Caco-2 (cell line): Measurements from ENCODE around the gene CSMD2. TPM values are rescaled to one million over a fixed set of nuclear protein-coding genes. Genes with fewer than 3 reads are reported as not detected.

Source experiments
- BruUV-seq: library from RNA; stranded (reverse); fragments of 400-500 nt; replicated peaks from 2 replicates; lab custom pipeline; 2021; lab: Mats Ljungman, UMichigan
- CTCF ChIA-PET: fragments of 300-600 bp; sonication (Branson Sonifier 250); formaldehyde crosslinking; loops from one replicate; lab custom pipeline; 2022; ENCODE audit warnings: antibody characterized with exemption; lab: Charles Lee
- POLR2A ChIA-PET: fragments of 300-600 bp; sonication (Branson Sonifier 250); formaldehyde crosslinking; loops from one replicate; lab custom pipeline; 2022; ENCODE audit warnings: antibody characterized with exemption; lab: Charles Lee
- DNase-seq, 2 experiments: peaks; one replicate each; pipeline versions ENCODE4 v3.0.0 to v3.0.0-alpha.2; 2020 to 2022
- H3K27me3 ChIP-seq: replicated peaks from 2 replicates; pipeline ENCODE4 v1.6.0; 2011; ENCODE audit warnings: low read length; ENCODE audit not compliant: control insufficient read depth, insufficient read depth
- H3K36me3 ChIP-seq: 2 replicates; pipeline ENCODE4 v1.5.1; 2011; ENCODE audit warnings: low read length; ENCODE audit not compliant: control insufficient read depth, insufficient read depth
- H3K4me1 ChIP-seq: fragments of 250-450 bp; sonication (Bioruptor Pico); 2 replicates; pipeline ENCODE4 v1.5.1; 2020; ENCODE audit warnings: mild to moderate bottlenecking
- H3K4me3 ChIP-seq: 2 replicates; pipeline ENCODE4 v1.5.1; 2011; ENCODE audit warnings: low read depth, mild to moderate bottlenecking, control low read depth, low read length
- H3K9me3 ChIP-seq: fragments of 250-450 bp; sonication (Bioruptor Pico); 2 replicates; pipeline ENCODE4 v1.5.1; 2020; ENCODE audit warnings: mild to moderate bottlenecking, moderate library complexity
- H3K27ac Mint-ChIP-seq: one replicate; pipeline ENCODE4 v1.8.0; 2022; ENCODE audit warnings: mixed read lengths; ENCODE audit not compliant: unreplicated experiment
- H3K27me3 Mint-ChIP-seq: one replicate; pipeline ENCODE4 v1.8.0; 2022; ENCODE audit warnings: mixed read lengths; ENCODE audit not compliant: insufficient read depth, unreplicated experiment
- H3K36me3 Mint-ChIP-seq: one replicate; pipeline ENCODE4 v1.8.0; 2022; ENCODE audit warnings: mild to moderate bottlenecking, mixed read lengths; ENCODE audit not compliant: insufficient read depth, unreplicated experiment
- H3K4me1 Mint-ChIP-seq: one replicate; pipeline ENCODE4 v1.8.0; 2022; ENCODE audit warnings: low read depth, mixed read lengths; ENCODE audit not compliant: unreplicated experiment
- H3K4me3 Mint-ChIP-seq: one replicate; pipeline ENCODE4 v1.8.0; 2022; ENCODE audit warnings: mild to moderate bottlenecking, moderate library complexity, mixed read lengths; ENCODE audit not compliant: unreplicated experiment
- H3K9me3 Mint-ChIP-seq: one replicate; pipeline ENCODE4 v1.8.0; 2022; ENCODE audit warnings: mixed read lengths; ENCODE audit not compliant: unreplicated experiment
- CTCF ChIP-seq, 2 experiments: fragments of 200-600 bp in 1 of 2; IDR thresholded peaks; 1 replicate in 1 of 2; 2 replicates in 1 of 2; pipeline versions ENCODE4 v1.5.1 to v1.8.0; 2011 to 2022; ENCODE audit warnings: antibody characterized with exemption in 1 of 2, control low read depth in 1 of 2, inconsistent platforms in 1 of 2, low read depth in 1 of 2, low read length in 1 of 2, mild to moderate bottlenecking in 1 of 2, moderate library complexity in 1 of 2; ENCODE audit not compliant: insufficient read depth in 1 of 2, severe bottlenecking in 1 of 2, unreplicated experiment in 1 of 2
- intact Hi-C: fragments of 100-400 bp; cut with micrococcal nuclease; formaldehyde crosslinking; loops from one replicate; pipeline ENCODE4 v1.10.0; 2022; ENCODE audit not compliant: unreplicated experiment
- total RNA-seq: library from RNA; stranded (reverse); gene quantifications from 2 replicates; pipeline ENCODE4 v1.2.3, GENCODE V29; 2022

CSMD2 gene
- total RNA-seq, 1 experiment from 2014 or later = not detected

GRCh38 chr1:33985656-33986055 is 179.4 kb downstream of the CSMD2 start:
- POLR2A ChIA-PET = no interaction called here
- Mint-ChIP-seq H3K4me3 (no peak overlapping the region), H3K9me3 (no peaks in the 10 kb centered on the region), H3K27me3 (peaks cover 16% of the 10 kb centered on the region), H3K36me3 (no peaks in the 10 kb centered on the region), H3K4me1 (no peaks in the 10 kb centered on the region), H3K27ac (no peak overlapping the region)
- intact Hi-C loops = no loop called here
- BruUV-seq = no TSS peak
- Histone ChIP-seq H3K27me3 (no peaks in the 10 kb centered on the region), H3K4me3 (no peak overlapping the region), H3K9me3 (no peaks in the 10 kb centered on the region), H3K4me1 (no peaks in the 10 kb centered on the region), H3K36me3 (no peaks in the 10 kb centered on the region)
- CTCF ChIA-PET = interaction anchor here (0.6 kb wide), 1 partner anchor 126 kb away, joined by 3 read pairs; no protein-coding TSS in a partner anchor
- peak in 1 of 2 experiments; percentile 1 for DNase-seq
- TF ChIP-seq CTCF (IDR thresholded peaks at IDR 0.05; ENCODE audit: insufficient read depth in 1 of 2, low read depth in 1 of 2, low read length in 1 of 2, severe bottlenecking in 1 of 2, unreplicated experiment in 1 of 2) = no peak

DNA sequence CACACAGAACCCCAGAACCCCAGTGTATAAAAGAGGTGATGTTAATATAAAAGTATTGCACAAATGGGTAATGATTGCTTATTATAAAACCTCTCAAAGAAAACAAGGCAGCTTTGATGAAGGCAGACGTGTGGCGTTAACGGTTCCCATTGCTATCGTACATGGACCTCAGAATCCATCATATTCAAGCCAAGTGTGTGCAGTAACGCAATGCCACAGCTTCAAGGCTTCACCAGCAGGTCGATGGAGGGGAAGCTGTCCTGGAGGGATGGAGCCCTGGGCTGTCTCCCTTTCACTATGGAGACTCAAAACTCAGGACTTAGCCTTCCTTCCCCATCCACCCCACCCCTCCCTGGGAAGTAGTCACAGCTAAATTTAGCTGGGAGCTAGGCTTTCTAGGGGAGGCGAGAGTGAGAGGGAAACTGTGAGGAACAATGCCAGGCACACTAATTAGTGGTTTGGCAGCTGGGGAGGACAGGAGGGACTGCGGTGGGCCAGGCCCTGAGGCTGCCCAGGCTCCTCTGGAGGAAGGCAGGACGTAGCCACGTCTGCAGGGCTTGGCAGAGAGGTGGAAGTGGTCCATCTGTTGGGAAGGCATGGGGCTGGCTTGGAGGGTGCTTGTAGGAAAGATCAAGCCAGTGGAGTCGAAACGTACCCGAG is 180.0 kb downstream of the CSMD2 start:
- Mint-ChIP-seq H3K36me3 (no peaks in the 10 kb centered on the region), H3K4me1 (no peaks in the 10 kb centered on the region), H3K9me3 (no peaks in the 10 kb centered on the region), H3K27ac (no peak overlapping the region), H3K27me3 (peaks cover 18% of the 10 kb centered on the region), H3K4me3 (no peak overlapping the region)
- H3K4me3 ChIP-seq = no peak overlapping the region
- no peak for DNase-seq
- POLR2A ChIA-PET = no interaction called here
- CTCF ChIA-PET = no interaction called here
- TF ChIP-seq CTCF (IDR thresholded peaks at IDR 0.05; ENCODE audit: insufficient read depth in 1 of 2, low read depth in 1 of 2, low read length in 1 of 2, severe bottlenecking in 1 of 2, unreplicated experiment in 1 of 2) = no peak
- no TSS peak for BruUV-seq
- intact Hi-C loops = no loop called here
- no peaks in the 10 kb centered on the region for H3K4me1 ChIP-seq
- H3K27me3 ChIP-seq = no peaks in the 10 kb centered on the region
- no peaks in the 10 kb centered on the region for H3K9me3 ChIP-seq
- no peaks in the 10 kb centered on the region for H3K36me3 ChIP-seq

- Mint-ChIP-seq H3K27ac (no peak overlapping the region), H3K4me3 (no peak overlapping the region), H3K9me3 (no peaks in the 10 kb centered on the region), H3K36me3 (no peaks in the 10 kb centered on the region), H3K27me3 (peaks cover 20% of the 10 kb centered on the region), H3K4me1 (no peaks in the 10 kb centered on the region)
- Histone ChIP-seq H3K9me3 (no peaks in the 10 kb centered on the region), H3K4me3 (no peak overlapping the region), H3K27me3 (no peaks in the 10 kb centered on the region), H3K36me3 (no peaks in the 10 kb centered on the region), H3K4me1 (no peaks in the 10 kb centered on the region)
- TF ChIP-seq CTCF (IDR thresholded peaks at IDR 0.05; ENCODE audit: insufficient read depth in 1 of 2, low read depth in 1 of 2, low read length in 1 of 2, severe bottlenecking in 1 of 2, unreplicated experiment in 1 of 2) = no peak
- no TSS peak for BruUV-seq
- intact Hi-C loops = no loop called here
- CTCF ChIA-PET = no interaction called here
- no peak for DNase-seq
- POLR2A ChIA-PET = no interaction called here
Observed at GRCh38 chr1:33982419-33982818, 182.6 kb downstream of the CSMD2 start.
